SIG-M5 (cell line): ENCODE data around the gene SFXN2.
"Not testable (repeated sequence)": the region's sequence is repeated elsewhere in the genome, so short reads cannot be mapped to it uniquely, and the experiment has no call there.

Source experiments
- DNase-seq: peaks from one replicate; lab custom pipeline; 2025; lab: John Stamatoyannopoulos, UW

SFXN2 gene

GRCh38 chr10:102714621-102715455 lies at the start of gene SFXN2:
Gene SFXN2 (plus strand): TSS chr10:102714636. CDS start chr10:102726637, 12,001 bp downstream.
- no peak for DNase-seq

GRCh38 chr10:102665904-102666509 lies 48.4 kb upstream of the SFXN2 start:
- DNase-seq: no peak

- DNase-seq: not testable (repeated sequence)
Measured at GRCh38 chr10:102667411-102667810, 47.0 kb upstream of the SFXN2 start.

- no peak for DNase-seq
Measured at GRCh38 chr10:102668326-102669107, 45.9 kb upstream of the SFXN2 start.

- no peak for DNase-seq
Measured at GRCh38 chr10:102669206-102670064, 45.0 kb upstream of the SFXN2 start.

- DNase-seq: no peak
Measured at GRCh38 chr10:102670065-102670670, 44.3 kb upstream of the SFXN2 start.

- no peak for DNase-seq
Measured at GRCh38 chr10:102670871-102671434, 43.5 kb upstream of the SFXN2 start.

GRCh38 chr10:102673236-102673818 lies 41.1 kb upstream of the SFXN2 start:
- no peak for DNase-seq

GRCh38 chr10:102673819-102674511 lies 40.5 kb upstream of the SFXN2 start:
- no peak for DNase-seq

- no peak for DNase-seq
Measured at GRCh38 chr10:102674566-102674965, 39.9 kb upstream of the SFXN2 start.

- DNase-seq: no peak
Measured at GRCh38 chr10:102675011-102675665, 39.3 kb upstream of the SFXN2 start.

GRCh38 chr10:102675666-102676533 lies 38.5 kb upstream of the SFXN2 start:
- no peak for DNase-seq

GRCh38 chr10:102676534-102677315 lies 37.7 kb upstream of the SFXN2 start:
- DNase-seq: no peak

GRCh38 chr10:102677331-102678067 lies 36.9 kb upstream of the SFXN2 start:
- DNase-seq: no peak

GRCh38 chr10:102678068-102678400 lies 36.4 kb upstream of the SFXN2 start:
- DNase-seq: no peak

- DNase-seq: no peak
Measured at GRCh38 chr10:102678842-102679289, 35.6 kb upstream of the SFXN2 start.

GRCh38 chr10:102679596-102679995 lies 34.8 kb upstream of the SFXN2 start:
- no peak for DNase-seq
